Endothelial cell of umbilical vein (primary cell): ENCODE results near the gene SDSL. TPM values are rescaled to one million over a fixed set of nuclear protein-coding genes. Genes with fewer than 3 reads are reported as not detected.

Experiments used
- BruUV-seq: library from RNA; stranded (reverse); fragments of 400-500 nt; replicated peaks from 2 replicates; lab custom pipeline; 2021; lab: Mats Ljungman, UMichigan
- CTCF ChIA-PET: fragments of 300-600, 350-600 bp; sonication (Branson Sonifier 250); formaldehyde crosslinking; loops from one replicate; lab custom pipeline; 2021; ENCODE audit warnings: antibody characterized with exemption, inconsistent platforms; lab: Charles Lee
- POLR2A ChIA-PET: fragments of 300-600, 350-600 bp; sonication (Branson Sonifier 250); formaldehyde crosslinking; loops from one replicate; lab custom pipeline; 2021; ENCODE audit warnings: antibody characterized with exemption, inconsistent platforms; lab: Charles Lee
- DNase-seq: peaks from one replicate; pipeline ENCODE4 v3.0.0-alpha.2; 2011; ENCODE audit warnings: low read depth, low spot score
- FAIRE-seq: peaks from 2 replicates; lab custom pipeline; 2011; peaks lifted over from hg19 to GRCh38; lab: Jason Lieb, UNC
- H2AFZ ChIP-seq: 2 replicates; pipeline ENCODE4 v1.6.0; 2012; ENCODE audit warnings: low read depth, low read length, control low read depth, inconsistent platforms
- H3K27ac ChIP-seq: 2 replicates; pipeline ENCODE4 v1.5.1; 2011; ENCODE audit warnings: low read depth, mild to moderate bottlenecking, control low read depth, low read length, moderate library complexity; ENCODE audit not compliant: insufficient read depth
- H3K27me3 ChIP-seq, 2 experiments: 2 replicates each; pipeline versions ENCODE4 v1.6.0 to v1.6.1; 2011; ENCODE audit warnings: low read length in 2 of 2, mixed read lengths in 1 of 2; ENCODE audit not compliant: control insufficient read depth in 2 of 2, insufficient read depth in 2 of 2
- H3K36me3 ChIP-seq, 2 experiments: 2 replicates in 1 of 2; 3 replicates in 1 of 2; pipeline ENCODE4 v1.5.1; 2011; ENCODE audit warnings: low read length in 2 of 2, mild to moderate bottlenecking in 1 of 2, moderate library complexity in 1 of 2; ENCODE audit not compliant: control insufficient read depth in 2 of 2, insufficient read depth in 2 of 2; ENCODE audit errors: extremely low read depth in 1 of 2
- H3K4me1 ChIP-seq: 3 replicates; pipeline ENCODE4 v1.5.1; 2011; ENCODE audit warnings: mild to moderate bottlenecking, low read length; ENCODE audit not compliant: control insufficient read depth, insufficient read depth; ENCODE audit errors: extremely low read depth
- H3K4me2 ChIP-seq: 2 replicates; pipeline ENCODE4 v1.6.1; 2011; ENCODE audit warnings: low read length, control low read depth, mixed read lengths; ENCODE audit not compliant: insufficient read depth
- H3K4me3 ChIP-seq, 3 experiments: fragments of 200-600 bp in 1 of 3; sonication (generic), shearing (Covaris generic) in 1 of 3; replicated peaks in 1 of 3; 2 replicates each; pipeline ENCODE4 v1.5.1; 2011 to 2016; ENCODE audit warnings: control low read depth in 3 of 3, low read length in 3 of 3, mild to moderate bottlenecking in 2 of 3, inconsistent platforms in 1 of 3, low read depth in 1 of 3, moderate library complexity in 1 of 3; ENCODE audit not compliant: insufficient read depth in 1 of 3
- H3K79me2 ChIP-seq: 2 replicates; pipeline ENCODE4 v1.6.0; 2012; ENCODE audit warnings: low read length, inconsistent platforms; ENCODE audit not compliant: control insufficient read depth, insufficient read depth
- H3K9ac ChIP-seq: replicated peaks from 2 replicates; pipeline ENCODE3; 2011; ENCODE audit warnings: low read length, control low read depth; ENCODE audit not compliant: insufficient read depth; ENCODE audit errors: extremely low read depth
- H3K9me1 ChIP-seq: replicated peaks from 3 replicates; pipeline ENCODE4 v1.6.0; 2011; ENCODE audit warnings: mild to moderate bottlenecking, low read length; ENCODE audit not compliant: control insufficient read depth, insufficient read depth; ENCODE audit errors: extremely low read depth
- H3K9me3 ChIP-seq: replicated peaks from 2 replicates; pipeline ENCODE4 v1.5.1; 2012; ENCODE audit warnings: low read length, inconsistent platforms; ENCODE audit not compliant: control insufficient read depth, insufficient read depth
- H4K20me1 ChIP-seq: replicated peaks from 2 replicates; pipeline ENCODE3; 2011; ENCODE audit warnings: mild to moderate bottlenecking, low read length; ENCODE audit not compliant: control insufficient read depth, insufficient read depth; ENCODE audit errors: extremely low read depth
- CTCF ChIP-seq, 2 donors: IDR thresholded peaks; 1 replicate in 1 of 2; 2 replicates in 1 of 2; pipeline ENCODE4 v1.5.1; 2011; ENCODE audit warnings: low read length in 2 of 2, mild to moderate bottlenecking in 2 of 2, moderate library complexity in 2 of 2, control low read depth in 1 of 2, inconsistent platforms in 1 of 2, low read depth in 1 of 2; ENCODE audit not compliant: insufficient read depth in 1 of 2; ENCODE audit errors: extremely low read depth in 1 of 2
- EZH2 ChIP-seq: IDR thresholded peaks from 2 replicates; pipeline ENCODE4 v1.6.1; 2012; ENCODE audit warnings: borderline replicate concordance, low read depth, mild to moderate bottlenecking, moderate library complexity, low read length, inconsistent platforms; ENCODE audit not compliant: severe bottlenecking
- FOS ChIP-seq: IDR thresholded peaks from 2 replicates; pipeline ENCODE4 v1.6.1; 2011; ENCODE audit warnings: mild to moderate bottlenecking, low read length, moderate library complexity, borderline replicate concordance; ENCODE audit not compliant: insufficient read depth
- GATA2 ChIP-seq: IDR thresholded peaks from 2 replicates; pipeline ENCODE4 v1.7.0; 2011; ENCODE audit warnings: low read depth, mild to moderate bottlenecking, moderate library complexity, mixed read lengths, low read length; ENCODE audit not compliant: insufficient read length, insufficient read depth
- JUN ChIP-seq: IDR thresholded peaks from 2 replicates; pipeline ENCODE4 v1.6.1; 2011; ENCODE audit warnings: borderline replicate concordance, low read depth; ENCODE audit not compliant: insufficient read length, insufficient read depth
- MAX ChIP-seq: IDR thresholded peaks from 2 replicates; pipeline ENCODE4 v1.6.1; 2011; ENCODE audit not compliant: insufficient read depth, insufficient read length
- MYC ChIP-seq: IDR thresholded peaks from one replicate; pipeline ENCODE4 v1.6.1; 2011; ENCODE audit warnings: mild to moderate bottlenecking, low read depth, low read length
- POLR2A ChIP-seq: IDR thresholded peaks from 2 replicates; pipeline ENCODE4 v1.6.1; 2012; ENCODE audit warnings: low read depth, mild to moderate bottlenecking, control low read depth, low read length
- POLR2AphosphoS5 ChIP-seq: IDR thresholded peaks from 2 replicates; pipeline ENCODE4 v1.6.1; 2012; ENCODE audit warnings: low read depth, mild to moderate bottlenecking, control low read depth, low read length, moderate library complexity; ENCODE audit not compliant: insufficient read depth
- dilution Hi-C: fragments of 300-500 bp; cut with MboI; formaldehyde crosslinking; loops from one replicate; pipeline ENCODE4 v1.15.0; 2019; ENCODE audit warnings: low sequenced_read_pairs; ENCODE audit not compliant: extremely low pct_ligation_motif_present
- intact Hi-C: fragments of 100-400 bp; cut with micrococcal nuclease; formaldehyde crosslinking; loops from one replicate; pipeline ENCODE4 v1.10.0; 2022
- polyA plus RNA-seq, 4 experiments: library from polyadenylated mRNA; depleted of rRNA in 3 of 4; stranded (reverse) in 3 of 4; unstranded in 1 of 4; fragments of >200 nt; gene quantifications; 2 replicates each; pipeline versions ENCODE4 v1.2.1 to v1.2.3, GENCODE V29; 2011 to 2012; ENCODE audit warnings: missing spikeins in 1 of 4
- total RNA-seq: library from RNA; stranded (reverse); gene quantifications from 2 replicates; pipeline ENCODE4 v1.2.3, GENCODE V29; 2021

The SDSL gene
- total and polyA plus RNA-seq, 2 donors (not counting 3 experiments of a cell fraction or from before 2014, with no cell fraction given) = 5.7 to 16.9 TPM

DNA sequence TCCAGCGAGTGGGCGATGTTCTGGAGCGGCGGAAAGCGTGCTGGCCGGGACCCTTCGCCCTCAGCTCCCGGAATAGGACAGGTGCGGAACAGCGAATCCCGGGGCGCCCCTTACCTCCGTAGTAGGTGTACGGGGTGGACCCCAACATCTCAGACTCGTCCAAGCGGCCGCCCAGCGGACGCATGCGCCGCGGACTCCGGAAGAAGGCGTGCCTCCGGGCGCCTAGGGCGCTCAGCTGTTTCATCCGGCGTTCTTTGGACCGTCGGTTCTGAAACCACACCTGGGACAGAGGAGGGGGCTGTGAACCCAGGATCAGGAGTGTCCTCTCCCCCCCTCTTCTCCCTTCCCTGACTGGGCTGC, 44.9 kb downstream of the SDSL start:
- Histone ChIP-seq H3K27ac (no peak overlapping the region), H3K9me1 (no peaks in the 10 kb centered on the region), H3K27me3 (peaks cover 78 to 96% of the 10 kb centered on the region in 2 experiments), H2AFZ (no peak overlapping the region), H3K9ac (no peak overlapping the region), H3K9me3 (no peaks in the 10 kb centered on the region), H3K4me2 (no peak overlapping the region), H3K4me3 (no peak overlapping the region), H3K36me3 (no peaks in the 10 kb centered on the region), H3K79me2 (no peaks in the 10 kb centered on the region), H3K4me1 (no peaks in the 10 kb centered on the region), H4K20me1 (no peaks in the 10 kb centered on the region)
- ChIA-PET CTCF (no interaction called here), POLR2A (no interaction called here)
- BruUV-seq = no TSS peak
- no peak for DNase-seq
- dilution Hi-C loops = no loop called here
- intact Hi-C loops = no loop called here
- no peak for FAIRE-seq
- no peak for TF ChIP-seq FOS
- no peak for TF ChIP-seq EZH2
- no peak for TF ChIP-seq JUN
- no peak for TF ChIP-seq POLR2AphosphoS5
- no peak for TF ChIP-seq CTCF (IDR thresholded peaks at IDR 0.05; ENCODE audit: extremely low read depth in 1 of 2, insufficient read depth in 1 of 2, low read depth in 1 of 2, low read length in 2 of 2)
- no peak for TF ChIP-seq MAX
- TF ChIP-seq MYC = no peak
- TF ChIP-seq GATA2 = no peak
- no peak for TF ChIP-seq POLR2A
